Esophagus (tissue), 2 donors: ENCODE data around the gene TMEM72. TPM values are rescaled to one million over a fixed set of nuclear protein-coding genes. Genes with fewer than 3 reads are reported as not detected.

ENCODE experiments used
- H3K27ac ChIP-seq, 2 donors: one replicate each; pipeline ENCODE4 v1.5.1; 2013; ENCODE audit warnings: low read depth in 2 of 2, mild to moderate bottlenecking in 2 of 2, inconsistent platforms in 1 of 2, low read length in 1 of 2, moderate library complexity in 1 of 2
- H3K27me3 ChIP-seq, 2 donors: one replicate each; pipeline ENCODE4 v1.6.1; 2013; ENCODE audit warnings: low read length in 2 of 2, control low read depth in 1 of 2, mild to moderate bottlenecking in 1 of 2; ENCODE audit not compliant: insufficient read depth in 2 of 2, control insufficient read depth in 1 of 2
- H3K36me3 ChIP-seq, 2 donors: one replicate each; pipeline ENCODE4 v1.6.1; 2013; ENCODE audit warnings: low read length in 1 of 2; ENCODE audit not compliant: control insufficient read depth in 2 of 2, insufficient read depth in 2 of 2
- H3K4me1 ChIP-seq, 2 donors: one replicate each; pipeline ENCODE4 v1.6.1; 2013; ENCODE audit warnings: low read length in 1 of 2; ENCODE audit not compliant: control insufficient read depth in 2 of 2, insufficient read depth in 2 of 2
- H3K4me3 ChIP-seq, 2 donors: one replicate each; pipeline ENCODE4 v1.5.1; 2013; ENCODE audit warnings: low read length in 2 of 2, mild to moderate bottlenecking in 2 of 2, low read depth in 1 of 2, moderate library complexity in 1 of 2
- H3K9me3 ChIP-seq, 2 donors: one replicate each; pipeline ENCODE4 v1.6.1; 2013; ENCODE audit warnings: mild to moderate bottlenecking in 2 of 2, low read depth in 1 of 2, low read length in 1 of 2, moderate library complexity in 1 of 2; ENCODE audit not compliant: control insufficient read depth in 2 of 2, insufficient read depth in 1 of 2
- WGBS, 2 donors: extraction: QIAGEN DNeasy Blood & Tissue Kit; methylation state at CpG; one replicate each; pipeline ENCODE4 v1.1.7; 2013; 5-methylcytosine and 5-hydroxymethylcytosine counted together
- polyA plus RNA-seq, 2 donors: library from polyadenylated mRNA; stranded (reverse); fragments of 200-250 nt; gene quantifications; one replicate each; pipeline ENCODE4 v1.2.3, GENCODE V29; 2013
- donor health status: healthy with polysubstance abuse.
- donor health status: Bipolar disorder and iron deficiency.

TMEM72 gene
- polyA plus RNA-seq, 2 donors, result not detected

DNA sequence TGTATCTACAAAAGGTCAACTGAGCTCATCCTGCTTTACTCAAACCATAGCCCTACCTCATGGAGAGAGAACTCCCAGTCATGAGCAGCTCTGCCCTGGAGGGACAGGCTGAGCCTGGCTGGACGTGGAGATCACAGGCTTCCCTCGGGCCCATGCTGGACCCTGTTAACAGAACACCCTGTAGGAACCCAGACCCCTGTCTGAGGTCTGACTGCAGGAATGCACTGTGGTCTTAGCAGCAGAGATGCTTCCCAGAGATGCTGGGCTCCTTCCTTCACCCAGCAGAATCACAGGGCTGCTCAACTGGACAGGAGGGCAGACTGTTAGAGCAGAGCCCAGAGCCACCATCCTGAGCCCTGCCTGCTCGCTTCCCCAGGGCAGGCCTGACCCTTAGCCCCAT lies 814 bp downstream of the TMEM72 start:
- Histone ChIP-seq H3K4me1 (peaks cover 0 to 2% of the 10 kb centered on the region in 2 donors), H3K9me3 (peaks cover 0 to 2% of the 10 kb centered on the region in 2 donors), H3K36me3 (no peaks in the 10 kb centered on the region), H3K27me3 (no peaks in the 10 kb centered on the region), H3K4me3 (no peak overlapping the region), H3K27ac (no peak overlapping the region)
- WGBS, 2 donors, result 84 to 93% methylated on average over 3 of the region's 3 CpGs

DNA sequence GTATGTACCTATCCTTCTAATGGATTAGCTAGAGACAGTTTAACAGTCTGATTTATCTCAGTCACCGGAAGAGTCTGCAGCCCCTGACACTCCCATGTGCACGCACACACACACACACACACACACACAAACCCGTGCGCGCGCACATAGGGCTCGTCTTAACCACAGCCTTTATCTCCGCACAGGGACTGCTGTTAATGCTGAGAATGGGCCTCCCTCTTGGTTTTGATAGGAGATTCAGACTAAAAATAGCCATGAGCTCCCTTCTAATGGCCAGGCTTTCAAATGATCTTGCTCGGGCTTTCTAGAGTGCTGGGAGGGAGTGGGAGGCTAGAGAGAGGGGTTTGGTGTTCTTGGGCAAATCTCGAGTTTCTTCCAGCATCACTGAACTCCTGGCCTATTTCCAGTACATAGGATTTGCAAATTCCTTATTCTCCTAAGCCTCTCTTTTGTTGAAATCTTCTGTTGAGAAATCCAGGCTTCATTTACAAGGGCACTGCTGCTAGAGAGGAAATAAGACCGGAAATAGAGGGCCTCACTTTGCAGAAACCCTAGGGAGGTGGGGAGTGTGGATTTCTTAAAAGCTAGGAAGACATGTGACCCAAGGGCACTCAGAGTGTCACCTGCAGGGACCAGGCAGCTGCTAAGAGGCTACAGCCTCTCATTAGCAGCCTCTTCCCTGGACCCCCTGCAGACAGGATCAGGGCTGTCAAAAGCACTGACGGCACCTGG lies 2.4 kb downstream of the TMEM72 start:
- Histone ChIP-seq H3K4me3 (no peak overlapping the region), H3K9me3 (peaks cover 0 to 5% of the 10 kb centered on the region in 2 donors), H3K4me1 (peaks cover 0 to 2% of the 10 kb centered on the region in 2 donors), H3K36me3 (no peaks in the 10 kb centered on the region), H3K27me3 (no peaks in the 10 kb centered on the region), H3K27ac (no peak overlapping the region)
- 63 to 75% methylated on average over 12 of the region's 12 CpGs for WGBS, 2 donors

DNA sequence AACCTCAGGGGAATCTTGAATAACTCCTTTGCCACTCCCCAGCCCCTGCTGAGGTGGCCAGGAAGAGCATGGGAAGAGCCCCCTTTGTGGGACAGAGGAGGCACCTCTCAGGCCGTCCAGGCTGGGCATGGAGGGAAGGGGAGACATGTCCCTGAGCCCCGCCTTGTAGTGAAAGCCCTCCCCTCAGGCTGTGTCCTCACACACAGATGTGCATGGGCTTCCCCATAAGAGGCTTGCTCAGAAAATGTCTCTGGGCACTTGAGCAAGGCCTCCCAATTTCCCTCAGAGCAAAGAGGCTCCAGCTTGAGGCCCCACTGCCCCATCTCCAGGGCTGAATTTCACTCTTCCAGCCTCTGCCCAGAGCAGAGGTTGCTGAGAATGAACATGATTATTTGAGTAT lies 3.8 kb downstream of the TMEM72 start:
- no peak overlapping the region for H3K4me3 ChIP-seq
- whole genome bisulfite sequencing, 2 donors, result 74 to 80% methylated on average over 2 of the region's 2 CpGs
- no peaks in the 10 kb centered on the region for H3K27me3 ChIP-seq
- peaks cover 0 to 2% of the 10 kb centered on the region in 2 donors for H3K4me1 ChIP-seq
- H3K9me3 ChIP-seq, result peaks cover 0 to 5% of the 10 kb centered on the region in 2 donors
- no peaks in the 10 kb centered on the region for H3K36me3 ChIP-seq
- no peak overlapping the region for H3K27ac ChIP-seq

DNA sequence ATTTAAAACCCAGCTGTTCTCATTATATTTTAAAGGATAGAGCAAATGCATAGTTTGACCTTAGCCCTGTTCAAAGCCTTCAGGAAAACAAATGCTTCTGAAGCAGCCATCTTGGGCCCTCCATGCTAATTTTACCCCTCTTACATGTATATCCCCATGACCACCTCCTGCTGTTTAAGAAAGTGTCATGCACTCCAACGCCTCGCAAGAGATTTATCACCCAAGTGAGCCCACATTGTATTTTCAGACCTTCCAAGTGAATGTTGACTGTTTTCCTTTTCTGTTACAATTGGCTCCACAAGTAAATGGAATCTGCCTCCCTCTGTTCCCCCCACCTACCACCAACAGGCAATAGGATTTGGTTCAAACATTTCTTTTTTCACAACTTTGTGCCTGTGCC lies 5.3 kb downstream of the TMEM72 start:
- Histone ChIP-seq H3K4me3 (no peak overlapping the region), H3K36me3 (no peaks in the 10 kb centered on the region), H3K9me3 (peaks cover 0 to 5% of the 10 kb centered on the region in 2 donors), H3K4me1 (no peaks in the 10 kb centered on the region), H3K27ac (no peak overlapping the region), H3K27me3 (no peaks in the 10 kb centered on the region)
- 70 to 85% methylated on average over 2 of the region's 2 CpGs for WGBS, 2 donors

DNA sequence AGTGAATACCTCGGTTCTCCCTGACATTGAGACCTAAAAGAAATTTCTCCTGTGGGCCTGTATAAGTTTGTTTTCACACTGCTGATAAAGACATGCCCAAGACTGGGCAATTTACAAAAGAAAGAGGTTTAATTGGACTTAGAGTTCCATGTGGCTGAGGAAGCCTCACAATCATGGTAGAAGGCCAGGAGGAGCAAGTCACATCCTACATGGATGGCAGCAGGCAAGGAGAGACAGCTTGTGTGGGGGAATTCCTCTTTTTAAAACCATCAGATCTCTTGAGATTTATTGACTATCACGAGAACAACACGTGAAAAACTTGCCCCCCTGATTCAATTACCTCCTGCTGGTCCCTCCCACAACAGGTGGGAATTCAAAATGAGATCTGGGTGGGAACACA lies 6.7 kb downstream of the TMEM72 start:
- H3K27ac ChIP-seq, result no peak overlapping the region
- H3K9me3 ChIP-seq, result peaks cover 0 to 5% of the 10 kb centered on the region in 2 donors
- no peak overlapping the region for H3K4me3 ChIP-seq
- no peaks in the 10 kb centered on the region for H3K36me3 ChIP-seq
- no peaks in the 10 kb centered on the region for H3K4me1 ChIP-seq
- 71 to 74% methylated on average over 3 of the region's 3 CpGs for WGBS, 2 donors
- H3K27me3 ChIP-seq, result no peaks in the 10 kb centered on the region

DNA sequence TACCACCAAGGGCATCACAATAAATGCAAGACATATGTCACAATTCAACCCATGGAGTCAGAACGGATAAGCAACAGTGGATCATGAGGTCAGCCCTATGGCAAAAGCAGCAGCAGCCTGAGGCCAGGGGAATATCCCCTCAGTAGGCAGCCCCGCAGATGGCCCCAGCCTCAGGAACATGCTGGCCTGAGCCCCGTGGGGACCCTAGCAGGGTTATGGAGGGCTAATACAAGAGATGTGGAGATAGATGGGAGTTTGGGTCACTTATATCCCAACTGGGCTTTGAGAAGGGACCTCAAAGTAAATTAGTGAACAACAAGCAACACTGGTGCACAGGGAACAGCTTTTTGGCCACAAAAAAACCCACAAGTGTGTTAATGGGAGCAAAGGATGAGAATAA lies 9.1 kb downstream of the TMEM72 start:
- 86 to 91% methylated on average over 3 of the region's 3 CpGs for WGBS, 2 donors
- no peak overlapping the region for H3K4me3 ChIP-seq
- no peaks in the 10 kb centered on the region for H3K4me1 ChIP-seq
- H3K27ac ChIP-seq, result no peak overlapping the region
- no peaks in the 10 kb centered on the region for H3K36me3 ChIP-seq
- H3K27me3 ChIP-seq, result no peaks in the 10 kb centered on the region
- H3K9me3 ChIP-seq, result peaks cover 0 to 5% of the 10 kb centered on the region in 2 donors

DNA sequence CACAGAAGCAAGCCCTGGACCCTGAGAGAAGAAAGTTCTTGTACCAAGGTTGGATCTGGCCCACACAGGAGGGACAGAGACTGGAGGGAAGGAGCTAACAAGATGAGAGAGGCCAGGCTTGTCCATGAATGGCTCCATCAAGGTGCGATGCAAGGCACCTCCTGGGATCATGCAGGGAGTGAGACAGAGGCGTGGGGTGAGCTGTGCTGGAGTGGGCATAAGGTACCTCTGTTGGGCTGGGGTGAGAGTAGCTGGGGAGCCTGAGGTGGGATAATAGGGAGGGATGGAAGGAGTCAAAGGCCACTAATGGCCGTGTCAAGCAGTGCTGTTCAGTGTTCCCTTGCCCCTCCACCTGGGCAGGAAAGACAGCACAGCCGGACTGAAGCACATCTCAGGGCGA lies 9.9 kb downstream of the TMEM72 start:
- 88 to 99% methylated on average over 5 of the region's 5 CpGs for WGBS, 2 donors

DNA sequence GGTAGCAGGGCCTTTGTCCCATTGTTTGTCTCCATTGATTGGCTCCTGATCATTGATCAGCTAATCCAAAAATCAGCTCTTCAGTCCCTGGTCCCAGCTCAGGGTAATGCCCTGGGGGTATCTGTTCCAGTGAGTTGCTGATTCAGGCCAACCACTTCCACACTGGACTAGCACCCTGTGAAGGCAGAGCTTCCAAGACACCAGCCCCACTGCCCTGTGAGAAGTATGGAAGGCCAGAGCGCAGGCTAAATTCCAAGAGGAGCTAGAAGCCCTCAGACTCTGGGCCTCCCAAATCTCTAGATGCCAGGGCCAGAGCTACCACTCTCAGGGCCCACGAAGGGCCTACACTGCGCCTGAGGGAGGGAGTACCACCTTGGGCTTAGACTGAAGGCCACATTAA lies 10.4 kb downstream of the TMEM72 start:
- 92 to 98% methylated on average over 3 of the region's 3 CpGs for WGBS, 2 donors
- Histone ChIP-seq H3K9me3 (peaks cover 0 to 5% of the 10 kb centered on the region in 2 donors), H3K4me1 (no peaks in the 10 kb centered on the region), H3K4me3 (no peak overlapping the region), H3K36me3 (no peaks in the 10 kb centered on the region), H3K27me3 (no peaks in the 10 kb centered on the region), H3K27ac (no peak overlapping the region)

More for the DNA sequence above, 9.9 kb downstream of the TMEM72 start:
- no peaks in the 10 kb centered on the region for H3K27me3 ChIP-seq
- no peaks in the 10 kb centered on the region for H3K36me3 ChIP-seq
- H3K27ac ChIP-seq, result no peak overlapping the region
- H3K9me3 ChIP-seq, result peaks cover 0 to 5% of the 10 kb centered on the region in 2 donors
- H3K4me1 ChIP-seq, result no peaks in the 10 kb centered on the region
- H3K4me3 ChIP-seq, result no peak overlapping the region

DNA sequence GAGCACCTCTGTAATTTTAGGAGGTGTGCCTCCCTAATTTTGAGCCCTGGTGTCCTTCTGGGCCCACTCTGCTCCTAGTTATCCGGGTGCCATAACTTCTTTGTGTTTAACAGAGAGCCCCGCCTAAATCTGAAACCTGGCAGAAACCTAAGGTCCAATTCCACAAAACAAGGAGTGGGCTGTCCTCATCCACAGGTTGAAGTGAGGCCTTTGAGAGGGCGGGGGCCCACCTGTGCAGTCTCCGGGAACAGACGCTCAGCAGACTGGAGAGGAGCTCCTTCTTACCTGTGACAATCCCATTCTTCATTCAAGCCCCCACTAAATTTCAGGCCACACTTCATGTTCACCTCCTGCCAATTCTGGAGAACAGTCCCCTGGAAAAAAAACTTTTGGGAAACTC lies 10.9 kb downstream of the TMEM72 start:
- H3K4me3 ChIP-seq, result no peak overlapping the region
- 75 to 91% methylated on average over 5 of the region's 5 CpGs for WGBS, 2 donors
- H3K36me3 ChIP-seq, result no peaks in the 10 kb centered on the region
- no peaks in the 10 kb centered on the region for H3K27me3 ChIP-seq
- H3K4me1 ChIP-seq, result peaks cover 0 to 2% of the 10 kb centered on the region in 2 donors
- H3K9me3 ChIP-seq, result peaks cover 0 to 2% of the 10 kb centered on the region in 2 donors
- H3K27ac ChIP-seq, result no peak overlapping the region
